Neural progenitor cell (in vitro differentiated cells): ENCODE data around the gene RNU5D-1.

Experiments used
- CTCF ChIP-seq: fragments of 200-600 bp; sonication (generic); IDR thresholded peaks from 2 replicates; pipeline ENCODE4 v1.5.1; 2017; ENCODE audit warnings: antibody characterized with exemption, mild to moderate bottlenecking
- EZH2 ChIP-seq: fragments of 200-600 bp; sonication (generic); IDR thresholded peaks from 2 replicates; pipeline ENCODE4 v1.6.1; 2017; ENCODE audit warnings: antibody characterized with exemption, mild to moderate bottlenecking, moderate library complexity
- EZH2phosphoT487 ChIP-seq: fragments of 200-600 bp; sonication (generic); IDR thresholded peaks from 2 replicates; pipeline ENCODE4 v1.6.1; 2017; ENCODE audit warnings: antibody characterized with exemption

GRCh38 chr1:44705470-44705869 is 25.5 kb downstream of the RNU5D-1 start:
- TF ChIP-seq CTCF (no peak), EZH2 (no peak), EZH2phosphoT487 (no peak)
